RWPE2 (cell line): Measurements from ENCODE around the gene HOXB6.

ENCODE experiments used
- ATAC-seq: fragments of 200-7000 bp; cut with Tn5 transposase; 3 replicates; pipeline ENCODE4 v1.9.1; 2021; ENCODE audit warnings: low read depth
- DNase-seq: peaks from one replicate; pipeline ENCODE4 v3.0.0-alpha.2; 2020; ENCODE audit warnings: low spot score
- H3K27ac ChIP-seq: fragments of 450-650 bp; 2 replicates; pipeline ENCODE4 v1.5.1; 2017; ENCODE audit warnings: mild to moderate bottlenecking; ENCODE audit not compliant: poor library complexity, severe bottlenecking
- H3K27me3 ChIP-seq: fragments of 250-450 bp; sonication (Bioruptor Pico); 2 replicates; pipeline ENCODE4 v1.5.1; 2021; ENCODE audit warnings: mild to moderate bottlenecking, moderate library complexity; ENCODE audit not compliant: insufficient read depth, poor library complexity, severe bottlenecking
- H3K36me3 ChIP-seq: fragments of 250-450 bp; sonication (Bioruptor Pico); 2 replicates; pipeline ENCODE4 v1.5.1; 2020; ENCODE audit warnings: low read depth, mild to moderate bottlenecking, moderate library complexity
- H3K4me1 ChIP-seq: fragments of 250-450 bp; sonication (Bioruptor Pico); 2 replicates; pipeline ENCODE4 v1.5.1; 2021; ENCODE audit warnings: mild to moderate bottlenecking, moderate library complexity; ENCODE audit not compliant: insufficient read depth, poor library complexity, severe bottlenecking
- H3K4me3 ChIP-seq: fragments of 250-450 bp; sonication (Bioruptor Pico); 2 replicates; pipeline ENCODE4 v1.5.1; 2021; ENCODE audit warnings: mild to moderate bottlenecking, moderate library complexity; ENCODE audit not compliant: severe bottlenecking
- H3K9me3 ChIP-seq: fragments of 250-450 bp; sonication (Bioruptor Pico); 2 replicates; pipeline ENCODE4 v1.5.1; 2021; ENCODE audit warnings: mild to moderate bottlenecking, moderate library complexity; ENCODE audit not compliant: severe bottlenecking
- CTCF ChIP-seq: fragments of 450-650 bp; IDR thresholded peaks from one replicate; pipeline ENCODE4 v1.5.1; 2017; ENCODE audit warnings: mild to moderate bottlenecking, moderate library complexity; ENCODE audit not compliant: poor library complexity, severe bottlenecking

Gene HOXB6

GRCh38 chr17:48549281-48549630 lies 55.5 kb downstream of the HOXB6 start:
- no peak for ATAC-seq
- Histone ChIP-seq H3K4me1 (no peaks in the 10 kb centered on the region), H3K4me3 (no peak overlapping the region), H3K36me3 (peaks cover 19% of the 10 kb centered on the region), H3K27me3 (no peaks in the 10 kb centered on the region), H3K27ac (no peak overlapping the region), H3K9me3 (no peaks in the 10 kb centered on the region)
- no peak for DNase-seq
- TF ChIP-seq CTCF = no peak

GRCh38 chr17:48548523-48549280 lies 56.1 kb downstream of the HOXB6 start:
- ATAC-seq = no peak
- H3K4me3 ChIP-seq = no peak overlapping the region
- no peak for DNase-seq
- TF ChIP-seq CTCF = no peak
- H3K27ac ChIP-seq = no peak overlapping the region
- H3K9me3 ChIP-seq = no peaks in the 10 kb centered on the region
- H3K36me3 ChIP-seq = peaks cover 16% of the 10 kb centered on the region
- no peaks in the 10 kb centered on the region for H3K4me1 ChIP-seq
- no peaks in the 10 kb centered on the region for H3K27me3 ChIP-seq

GRCh38 chr17:48547808-48548522 lies 56.8 kb downstream of the HOXB6 start:
- H3K27ac ChIP-seq = no peak overlapping the region
- H3K36me3 ChIP-seq = peaks cover 16% of the 10 kb centered on the region
- no peaks in the 10 kb centered on the region for H3K4me1 ChIP-seq
- no peak for ATAC-seq
- H3K4me3 ChIP-seq = no peak overlapping the region
- no peaks in the 10 kb centered on the region for H3K9me3 ChIP-seq
- no peaks in the 10 kb centered on the region for H3K27me3 ChIP-seq
- no peak for DNase-seq
- no peak for TF ChIP-seq CTCF

- peaks cover 16% of the 10 kb centered on the region for H3K36me3 ChIP-seq
- DNase-seq (no peak), ATAC-seq (no peak)
- no peak overlapping the region for H3K4me3 ChIP-seq
- no peaks in the 10 kb centered on the region for H3K27me3 ChIP-seq
- H3K9me3 ChIP-seq = no peaks in the 10 kb centered on the region
- H3K27ac ChIP-seq = no peak overlapping the region
- no peaks in the 10 kb centered on the region for H3K4me1 ChIP-seq
- TF ChIP-seq CTCF = no peak
Observed at GRCh38 chr17:48546924-48547807, 57.6 kb downstream of the HOXB6 start.
